ENCODE results near the gene GNAL. TPM values are rescaled to one million over a fixed set of nuclear protein-coding genes. Genes with fewer than 3 reads are reported as not detected.

GNAL gene
- total RNA-seq, 1 experiment from 2014 or later: 24.0 TPM

DNA sequence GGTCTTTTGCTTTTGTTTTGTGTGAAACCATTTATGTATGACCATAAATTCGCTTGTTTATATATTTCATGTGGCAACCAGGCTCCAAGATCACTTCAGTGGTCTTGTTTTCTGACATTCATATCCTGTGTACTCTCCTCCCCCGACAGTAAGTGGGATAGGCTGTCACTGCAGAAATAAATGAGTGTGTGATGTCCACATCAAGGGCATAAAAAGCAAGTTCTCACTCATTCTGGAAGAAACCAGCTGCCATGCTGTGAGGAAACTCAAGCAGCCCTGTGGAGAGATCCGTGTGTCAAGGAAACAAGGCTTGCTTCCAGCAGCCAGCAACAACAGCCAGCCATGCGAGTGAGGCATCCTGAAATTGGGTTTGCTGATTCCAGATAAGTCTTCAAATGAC lies 39.2 kb upstream of the GNAL start:
- Histone ChIP-seq H2AFZ (ENCODE audit: low read length) (no peak overlapping the region), H3K18ac (ENCODE audit: insufficient read length, low read depth, low read length) (no peak overlapping the region), H3K27me3 (ENCODE audit: insufficient read depth, low read length) (no peaks in the 10 kb centered on the region), H3K23me2 (ENCODE audit: insufficient read length, low read depth, low read length, poor library complexity, severe bottlenecking) (no peaks in the 10 kb centered on the region), H2BK15ac (ENCODE audit: low read depth, low read length) (no peak overlapping the region), H3K56ac (ENCODE audit: insufficient read length, low read depth, low read length) (no peak overlapping the region), H4K91ac (ENCODE audit: insufficient read length, low read depth, low read length) (no peak overlapping the region), H3K4ac (ENCODE audit: low read depth, low read length) (no peak overlapping the region), H4K20me1 (ENCODE audit: control insufficient read depth, insufficient read depth, insufficient read length) (peaks cover 2% of the 10 kb centered on the region), H3K4me2 (ENCODE audit: insufficient read depth, insufficient read length, low read length) (no peak overlapping the region), H3T11ph (ENCODE audit: low read length) (no peak overlapping the region), H3K4me1 (ENCODE audit: insufficient read depth, low read length) (no peaks in the 10 kb centered on the region), H2BK12ac (ENCODE audit: insufficient read length, low read depth, low read length) (no peak overlapping the region), H3K79me2 (ENCODE audit: insufficient read depth, low read length) (no peaks in the 10 kb centered on the region), H2BK120ac (ENCODE audit: low read depth, low read length, poor library complexity, severe bottlenecking) (no peak overlapping the region), H2AK5ac (ENCODE audit: insufficient read length, low read length) (no peak overlapping the region), H3K14ac (ENCODE audit: insufficient read depth, low read length) (no peak overlapping the region), H4K5ac (ENCODE audit: insufficient read length, low read depth, low read length) (no peak overlapping the region), H3K79me1 (ENCODE audit: insufficient read depth, low read depth, low read length, poor library complexity, severe bottlenecking) (no peaks in the 10 kb centered on the region), H3K9ac (ENCODE audit: extremely low read depth, insufficient read length, low read length) (no peak overlapping the region), H3K27ac (ENCODE audit: insufficient read length, low read depth, low read length) (no peak overlapping the region), H2BK5ac (ENCODE audit: insufficient read length, low read length) (no peak overlapping the region), H4K8ac (replicated peaks; ENCODE audit: insufficient read length, low read depth, low read length) (no peak overlapping the region), H2BK20ac (ENCODE audit: low read depth, low read length, poor library complexity, severe bottlenecking) (no peak overlapping the region), H3K23ac (ENCODE audit: insufficient read length, low read depth, low read length) (no peak overlapping the region), H3K9me3 (ENCODE audit: control insufficient read depth, low read depth, low read length) (no peaks in the 10 kb centered on the region)
- no peak overlapping the region for H3K27ac Mint-ChIP-seq
- H3K36me3 Mint-ChIP-seq (ENCODE audit: insufficient read depth in 1 of 3, low read depth in 3 of 3): peaks cover 2 to 9% (median 5%) of the 10 kb centered on the region in 3 experiments; a peak in 5 of 7 replicates
- TF ChIP-seq, protein P1, sequence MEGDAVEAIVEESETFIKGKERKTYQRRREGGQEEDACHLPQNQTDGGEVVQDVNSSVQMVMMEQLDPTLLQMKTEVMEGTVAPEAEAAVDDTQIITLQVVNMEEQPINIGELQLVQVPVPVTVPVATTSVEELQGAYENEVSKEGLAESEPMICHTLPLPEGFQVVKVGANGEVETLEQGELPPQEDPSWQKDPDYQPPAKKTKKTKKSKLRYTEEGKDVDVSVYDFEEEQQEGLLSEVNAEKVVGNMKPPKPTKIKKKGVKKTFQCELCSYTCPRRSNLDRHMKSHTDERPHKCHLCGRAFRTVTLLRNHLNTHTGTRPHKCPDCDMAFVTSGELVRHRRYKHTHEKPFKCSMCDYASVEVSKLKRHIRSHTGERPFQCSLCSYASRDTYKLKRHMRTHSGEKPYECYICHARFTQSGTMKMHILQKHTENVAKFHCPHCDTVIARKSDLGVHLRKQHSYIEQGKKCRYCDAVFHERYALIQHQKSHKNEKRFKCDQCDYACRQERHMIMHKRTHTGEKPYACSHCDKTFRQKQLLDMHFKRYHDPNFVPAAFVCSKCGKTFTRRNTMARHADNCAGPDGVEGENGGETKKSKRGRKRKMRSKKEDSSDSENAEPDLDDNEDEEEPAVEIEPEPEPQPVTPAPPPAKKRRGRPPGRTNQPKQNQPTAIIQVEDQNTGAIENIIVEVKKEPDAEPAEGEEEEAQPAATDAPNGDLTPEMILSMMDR (conservative IDR thresholded peaks at IDR 0.05): no peak
- no peak overlapping the region for H3K4me3 Mint-ChIP-seq
- H3K9me3 Mint-ChIP-seq: peaks cover 17 to 22% of the 10 kb centered on the region in 2 experiments
- DNase-seq: peak; percentile 4
- no peaks in the 10 kb centered on the region for H3K4me1 Mint-ChIP-seq
- no CpG with 5 or more reads among the region's 4 CpGs for WGBS (ENCODE audit: extremely low coverage, insufficient read length, low lambda C conversion rate)
- peaks cover 14% of the 10 kb centered on the region for H3K27me3 Mint-ChIP-seq (ENCODE audit: low read depth)
